Measurements from ENCODE around the gene IFT80. TPM values are rescaled to one million over a fixed set of nuclear protein-coding genes. Genes with fewer than 3 reads are reported as not detected.

IFT80 gene
- total and polyA plus RNA-seq, 2 donors (not counting 3 experiments of a cell fraction or from before 2014, with no cell fraction given), result 7.3 to 22.5 TPM

DNA sequence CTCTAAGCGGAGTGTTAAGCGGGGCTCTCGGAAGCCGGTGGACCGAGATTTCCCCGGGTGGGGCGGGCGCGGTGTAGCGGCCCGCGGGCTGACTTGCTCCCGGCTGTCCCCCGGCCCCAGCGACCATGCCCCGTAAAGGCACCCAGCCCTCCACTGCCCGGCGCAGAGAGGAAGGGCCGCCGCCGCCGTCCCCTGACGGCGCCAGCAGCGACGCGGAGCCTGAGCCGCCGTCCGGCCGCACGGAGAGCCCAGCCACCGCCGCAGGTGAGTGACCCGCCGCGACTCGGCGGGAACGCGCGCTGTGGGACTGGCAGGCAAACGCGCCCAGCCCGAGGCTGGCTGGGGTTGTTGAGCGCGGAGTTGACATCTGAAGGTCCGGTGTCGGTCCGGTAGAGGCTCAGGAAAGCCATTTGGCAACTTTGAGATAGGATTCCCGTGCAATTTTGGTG, 1.7 kb upstream of the IFT80 start:
- FAIRE-seq (no peak), DNase-seq (ENCODE audit: low read depth, low spot score) (no peak)
- Histone ChIP-seq H3K36me3 (ENCODE audit: control insufficient read depth in 2 of 2, extremely low read depth in 1 of 2, insufficient read depth in 2 of 2, low read length in 2 of 2) (peaks cover 0 to 10% of the 10 kb centered on the region in 2 experiments), H2AFZ (ENCODE audit: low read depth, low read length) (peak overlapping the region; percentile 37), H3K9me1 (replicated peaks; ENCODE audit: control insufficient read depth, extremely low read depth, insufficient read depth, low read length) (no peaks in the 10 kb centered on the region), H3K4me3 (replicated peaks in 1 of 3; ENCODE audit: insufficient read depth in 1 of 3, low read depth in 1 of 3, low read length in 3 of 3) (peak overlapping the region; percentile 77 to 79 (median 78)), H3K9ac (replicated peaks; ENCODE audit: extremely low read depth, insufficient read depth, low read length) (peak overlapping the region; percentile 84), H4K20me1 (replicated peaks; ENCODE audit: control insufficient read depth, extremely low read depth, insufficient read depth, low read length) (no peaks in the 10 kb centered on the region), H3K4me1 (ENCODE audit: control insufficient read depth, extremely low read depth, insufficient read depth, low read length) (peaks cover 27% of the 10 kb centered on the region), H3K27me3 (ENCODE audit: control insufficient read depth in 2 of 2, insufficient read depth in 2 of 2, low read length in 2 of 2) (no peaks in the 10 kb centered on the region), H3K79me2 (ENCODE audit: control insufficient read depth, insufficient read depth, low read length) (peaks cover 73% of the 10 kb centered on the region), H3K27ac (ENCODE audit: insufficient read depth, low read depth, low read length) (peak overlapping the region; percentile 76), H3K4me2 (ENCODE audit: insufficient read depth, low read length) (peak overlapping the region; percentile 99), H3K9me3 (replicated peaks; ENCODE audit: control insufficient read depth, insufficient read depth, low read length) (no peaks in the 10 kb centered on the region)
- intact Hi-C loops (cut with micrococcal nuclease), result loop anchor here (2.0 to 10.0 kb wide), 4 partner anchors 357 to 636 kb away; partner anchors contain the start of gene PPM1L
- CTCF ChIA-PET, result interaction anchor here (1.4 to 2.7 kb wide), 2 partner anchors 12 to 238 kb away, joined by 5 to 19 read pairs; no protein-coding TSS in a partner anchor
- BruUV-seq (replicated peaks), result no TSS peak
- TF ChIP-seq EZH2 (IDR thresholded peaks at IDR 0.05; ENCODE audit: borderline replicate concordance, low read depth, low read length, severe bottlenecking) (no peak), JUN (IDR thresholded peaks at IDR 0.05; ENCODE audit: borderline replicate concordance, insufficient read depth, insufficient read length, low read depth) (no peak), FOS (IDR thresholded peaks at IDR 0.05; ENCODE audit: borderline replicate concordance, insufficient read depth, low read length) (no peak), GATA2 (IDR thresholded peaks at IDR 0.05; ENCODE audit: insufficient read depth, insufficient read length, low read depth, low read length) (no peak), MYC (IDR thresholded peaks at IDR 0.05; ENCODE audit: low read depth, low read length) (no peak), POLR2A (IDR thresholded peaks at IDR 0.05; ENCODE audit: low read depth, low read length) (no peak), POLR2AphosphoS5 (IDR thresholded peaks at IDR 0.05; ENCODE audit: insufficient read depth, low read depth, low read length) (no peak)
- TF ChIP-seq, protein P1, sequence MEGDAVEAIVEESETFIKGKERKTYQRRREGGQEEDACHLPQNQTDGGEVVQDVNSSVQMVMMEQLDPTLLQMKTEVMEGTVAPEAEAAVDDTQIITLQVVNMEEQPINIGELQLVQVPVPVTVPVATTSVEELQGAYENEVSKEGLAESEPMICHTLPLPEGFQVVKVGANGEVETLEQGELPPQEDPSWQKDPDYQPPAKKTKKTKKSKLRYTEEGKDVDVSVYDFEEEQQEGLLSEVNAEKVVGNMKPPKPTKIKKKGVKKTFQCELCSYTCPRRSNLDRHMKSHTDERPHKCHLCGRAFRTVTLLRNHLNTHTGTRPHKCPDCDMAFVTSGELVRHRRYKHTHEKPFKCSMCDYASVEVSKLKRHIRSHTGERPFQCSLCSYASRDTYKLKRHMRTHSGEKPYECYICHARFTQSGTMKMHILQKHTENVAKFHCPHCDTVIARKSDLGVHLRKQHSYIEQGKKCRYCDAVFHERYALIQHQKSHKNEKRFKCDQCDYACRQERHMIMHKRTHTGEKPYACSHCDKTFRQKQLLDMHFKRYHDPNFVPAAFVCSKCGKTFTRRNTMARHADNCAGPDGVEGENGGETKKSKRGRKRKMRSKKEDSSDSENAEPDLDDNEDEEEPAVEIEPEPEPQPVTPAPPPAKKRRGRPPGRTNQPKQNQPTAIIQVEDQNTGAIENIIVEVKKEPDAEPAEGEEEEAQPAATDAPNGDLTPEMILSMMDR (IDR thresholded peaks at IDR 0.05; ENCODE audit: extremely low read depth in 1 of 2, insufficient read depth in 1 of 2, low read depth in 1 of 2, low read length in 2 of 2), result no peak
- TF ChIP-seq, protein P2, sequence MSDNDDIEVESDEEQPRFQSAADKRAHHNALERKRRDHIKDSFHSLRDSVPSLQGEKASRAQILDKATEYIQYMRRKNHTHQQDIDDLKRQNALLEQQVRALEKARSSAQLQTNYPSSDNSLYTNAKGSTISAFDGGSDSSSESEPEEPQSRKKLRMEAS (IDR thresholded peaks at IDR 0.05; ENCODE audit: insufficient read depth, insufficient read length), result no peak
- POLR2A ChIA-PET, result no interaction called here
- dilution Hi-C loops (cut with MboI; ENCODE audit: extremely low pct_ligation_motif_present, low sequenced_read_pairs), result no loop called here

All from endothelial cell of umbilical vein (primary cell).